Measurements from ENCODE around the gene B3GNT2.
"Not testable (repeated sequence)": the region's sequence is repeated elsewhere in the genome, so short reads cannot be mapped to it uniquely, and the experiment has no call there.

Gene B3GNT2

GRCh38 chr2:62248226-62248625, 52.3 kb downstream of the B3GNT2 start:
- DNase-seq: no peak

GRCh38 chr2:62250239-62250638, 54.3 kb downstream of the B3GNT2 start:
- DNase-seq: no peak

GRCh38 chr2:62254424-62255266, 58.7 kb downstream of the B3GNT2 start:
- DNase-seq: no peak

GRCh38 chr2:62257466-62257865, 61.6 kb downstream of the B3GNT2 start:
- no peak for DNase-seq

GRCh38 chr2:62263076-62263715, 67.3 kb downstream of the B3GNT2 start:
- no peak for DNase-seq

GRCh38 chr2:62264186-62264585, 68.3 kb downstream of the B3GNT2 start:
- no peak for DNase-seq

GRCh38 chr2:62265106-62265505, 69.2 kb downstream of the B3GNT2 start:
- no peak for DNase-seq

GRCh38 chr2:62266433-62267038, 70.6 kb downstream of the B3GNT2 start:
- no peak for DNase-seq

GRCh38 chr2:62267696-62268095, 71.8 kb downstream of the B3GNT2 start:
- no peak for DNase-seq

- DNase-seq: not testable (repeated sequence)
Measured at GRCh38 chr2:62268681-62269188, 72.8 kb downstream of the B3GNT2 start.

- DNase-seq: no peak
Measured at GRCh38 chr2:62270728-62271127, 74.8 kb downstream of the B3GNT2 start.
